GM21528 (cell line): ENCODE data around the gene KNDC1.
"Not testable (repeated sequence)": the region's sequence is repeated elsewhere in the genome, so short reads cannot be mapped to it uniquely, and the experiment has no call there.

Source experiments
- ATAC-seq: cut with Tn5 transposase; IDR thresholded peaks from one replicate; pipeline ENCODE4 v1.9.1; 2021; ENCODE audit warnings: mild to moderate bottlenecking, moderate library complexity; ENCODE audit not compliant: unreplicated experiment, low FRiP score

The KNDC1 gene

GRCh38 chr10:133215586-133215985 is 55.6 kb downstream of the KNDC1 start:
- no peak for ATAC-seq

- ATAC-seq, result no peak
Measured at GRCh38 chr10:133216776-133217175, 56.8 kb downstream of the KNDC1 start.

DNA sequence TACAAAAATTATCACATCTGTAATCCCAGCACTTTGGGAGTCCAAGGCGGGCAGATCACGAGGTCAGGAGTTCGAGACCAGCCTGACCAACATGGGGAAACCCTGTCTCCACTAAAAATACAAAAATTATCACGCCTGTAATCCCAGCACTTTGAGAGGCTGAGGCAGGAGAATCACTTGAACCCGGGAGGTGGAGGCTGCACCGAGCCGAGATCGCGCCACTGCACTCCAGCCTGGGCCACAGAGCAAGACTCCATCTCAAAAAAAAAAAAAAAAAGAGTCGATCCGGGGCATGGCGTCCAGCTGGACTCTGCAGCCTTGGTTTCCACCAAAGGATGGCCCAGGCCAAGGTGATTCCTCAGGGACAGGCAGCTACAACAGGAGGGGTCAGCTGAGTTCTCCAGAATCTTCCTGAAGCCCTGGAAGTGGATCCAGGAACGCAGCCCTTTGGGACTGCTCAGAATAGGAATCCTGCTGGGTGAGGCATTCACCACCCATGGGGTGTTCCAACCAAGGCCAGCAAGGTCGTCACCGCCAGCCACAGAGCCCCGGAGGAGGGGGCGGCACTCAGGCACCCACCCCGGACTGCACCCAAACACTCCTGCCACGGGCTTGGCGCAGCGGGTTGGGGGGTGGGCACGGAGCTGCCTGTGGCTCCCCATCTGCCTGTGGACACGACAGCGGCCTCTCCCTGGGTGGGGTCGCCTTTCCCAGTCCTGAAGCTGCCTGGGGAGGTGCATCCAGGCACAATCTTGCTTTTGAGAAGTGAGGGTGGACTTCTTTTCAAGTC is 58.0 kb downstream of the KNDC1 start:
- no peak for ATAC-seq

GRCh38 chr10:133218891-133219290 is 58.9 kb downstream of the KNDC1 start:
- ATAC-seq, result no peak

- no peak for ATAC-seq
Measured at GRCh38 chr10:133219782-133220181, 59.8 kb downstream of the KNDC1 start.

GRCh38 chr10:133221331-133221730 is 61.3 kb downstream of the KNDC1 start:
- ATAC-seq, result no peak

DNA sequence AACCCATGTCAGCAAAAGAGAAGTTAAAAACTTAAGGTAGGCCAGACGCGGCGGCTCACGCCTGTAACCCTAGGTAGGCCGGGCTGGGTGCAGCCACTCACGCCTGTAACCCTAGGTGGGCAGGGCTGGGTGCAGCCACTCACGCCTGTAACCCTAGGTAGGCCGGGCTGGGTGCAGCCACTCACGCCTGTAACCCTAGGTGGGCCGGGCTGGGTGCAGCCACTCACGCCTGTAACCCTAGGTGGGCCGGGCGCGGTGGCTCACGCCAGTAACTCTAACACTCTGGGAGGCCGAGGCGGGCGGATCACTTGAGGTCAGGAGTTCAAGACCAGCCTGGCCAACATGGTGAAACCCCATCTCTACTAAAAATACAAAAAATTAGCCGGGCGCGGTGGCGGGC is 61.7 kb downstream of the KNDC1 start:
- ATAC-seq, result not testable (repeated sequence)

- no peak for ATAC-seq
Measured at GRCh38 chr10:133224076-133224475, 64.1 kb downstream of the KNDC1 start.

DNA sequence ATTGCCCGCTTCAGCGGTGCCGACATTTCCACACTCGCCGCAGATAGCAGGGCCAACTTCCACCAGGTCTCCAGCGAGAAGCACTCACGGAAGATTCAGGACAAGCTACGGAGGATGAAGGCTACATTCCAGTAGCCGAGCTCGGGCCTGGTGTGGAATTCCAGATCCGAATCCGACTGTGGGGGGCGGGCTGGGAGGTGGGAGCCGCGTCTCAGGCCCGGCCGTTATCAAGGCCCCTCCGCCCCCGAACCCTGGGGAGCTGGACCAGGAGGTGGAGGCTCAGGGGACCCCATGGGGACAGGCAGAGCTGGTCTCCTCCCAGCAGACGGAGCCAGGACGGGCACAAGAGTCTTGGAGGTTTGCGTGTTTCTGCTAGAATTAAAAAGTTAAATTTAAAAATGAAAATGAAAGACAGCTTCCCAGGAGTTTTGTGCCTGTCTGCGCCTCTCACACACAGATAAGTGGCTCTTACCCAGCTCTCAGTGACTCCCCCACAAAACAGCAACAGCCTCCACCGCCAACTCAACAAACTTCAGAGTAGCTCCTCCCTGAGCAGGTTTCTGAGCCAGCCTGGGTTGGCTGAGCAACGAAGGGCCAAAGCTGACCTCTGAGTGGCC is 64.8 kb downstream of the KNDC1 start:
- no peak for ATAC-seq

DNA sequence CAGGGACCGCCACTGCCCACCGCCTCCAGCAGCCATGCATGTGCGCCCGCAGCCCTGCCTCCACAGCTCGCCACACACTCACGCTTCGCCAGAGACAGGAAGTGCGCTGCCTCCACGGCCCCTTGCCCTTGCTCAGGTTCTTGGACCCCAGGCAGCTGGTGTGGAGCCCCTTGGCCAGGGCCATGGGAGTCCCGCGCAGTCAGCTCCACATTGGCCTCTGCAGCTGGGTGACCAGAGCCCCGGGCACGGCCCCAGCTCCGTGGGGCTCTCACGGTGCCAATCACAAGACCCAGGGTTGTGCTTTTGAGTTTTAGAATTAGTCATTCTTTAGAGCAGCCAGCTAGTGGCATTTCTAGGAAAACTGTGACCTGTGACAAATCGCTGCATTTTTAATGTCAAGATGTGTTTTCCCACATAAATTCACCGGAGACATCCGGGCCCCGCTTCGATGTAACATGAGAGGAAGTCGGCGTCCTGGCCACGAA is 65.7 kb downstream of the KNDC1 start:
- ATAC-seq, result no peak

DNA sequence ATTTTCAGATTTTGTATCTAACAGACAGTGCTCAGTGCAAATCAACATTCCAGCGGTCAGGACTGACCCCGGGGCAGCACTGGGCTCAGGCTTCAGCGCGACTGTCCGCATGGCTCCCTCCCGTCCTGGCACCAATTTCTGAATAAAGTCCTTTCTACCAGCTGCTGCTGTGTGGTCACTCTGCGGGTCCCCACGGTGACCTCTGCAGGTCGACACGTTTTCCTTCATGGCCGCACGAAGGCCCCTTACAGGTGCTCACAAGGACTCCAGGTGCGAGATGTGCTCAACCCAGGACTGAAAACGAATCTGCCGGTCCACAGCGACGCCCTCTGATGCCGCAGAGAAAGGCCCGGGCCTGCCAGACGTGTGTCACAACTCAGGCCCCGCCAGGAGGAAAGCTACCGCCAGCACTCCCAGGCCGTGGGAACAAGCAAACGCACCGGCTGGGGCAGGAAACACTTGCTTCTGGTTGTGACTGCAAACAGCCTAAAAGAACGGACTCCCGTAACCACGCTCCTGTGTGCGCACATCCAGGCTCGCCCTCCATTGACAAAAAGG is 66.3 kb downstream of the KNDC1 start:
- no peak for ATAC-seq

DNA sequence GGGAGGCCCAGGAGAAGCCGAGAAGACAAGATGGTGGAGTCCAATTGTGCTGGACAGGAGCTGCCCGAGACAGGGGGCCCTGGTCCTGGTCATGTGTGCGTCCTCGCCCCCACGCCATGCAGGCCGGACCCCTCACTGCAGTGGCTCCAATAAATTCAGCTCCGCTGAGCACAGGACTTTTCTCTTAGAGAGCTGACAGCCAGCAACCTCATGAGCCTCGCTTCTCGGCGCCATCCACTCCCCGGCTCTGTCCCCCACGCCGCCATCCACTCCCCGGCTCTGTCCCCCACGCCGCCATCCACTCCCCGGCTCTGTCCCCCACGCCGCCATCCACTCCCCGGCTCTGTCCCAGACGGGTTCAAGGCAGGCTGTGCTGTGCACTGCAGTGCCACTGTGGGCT is 67.2 kb downstream of the KNDC1 start:
- no peak for ATAC-seq

DNA sequence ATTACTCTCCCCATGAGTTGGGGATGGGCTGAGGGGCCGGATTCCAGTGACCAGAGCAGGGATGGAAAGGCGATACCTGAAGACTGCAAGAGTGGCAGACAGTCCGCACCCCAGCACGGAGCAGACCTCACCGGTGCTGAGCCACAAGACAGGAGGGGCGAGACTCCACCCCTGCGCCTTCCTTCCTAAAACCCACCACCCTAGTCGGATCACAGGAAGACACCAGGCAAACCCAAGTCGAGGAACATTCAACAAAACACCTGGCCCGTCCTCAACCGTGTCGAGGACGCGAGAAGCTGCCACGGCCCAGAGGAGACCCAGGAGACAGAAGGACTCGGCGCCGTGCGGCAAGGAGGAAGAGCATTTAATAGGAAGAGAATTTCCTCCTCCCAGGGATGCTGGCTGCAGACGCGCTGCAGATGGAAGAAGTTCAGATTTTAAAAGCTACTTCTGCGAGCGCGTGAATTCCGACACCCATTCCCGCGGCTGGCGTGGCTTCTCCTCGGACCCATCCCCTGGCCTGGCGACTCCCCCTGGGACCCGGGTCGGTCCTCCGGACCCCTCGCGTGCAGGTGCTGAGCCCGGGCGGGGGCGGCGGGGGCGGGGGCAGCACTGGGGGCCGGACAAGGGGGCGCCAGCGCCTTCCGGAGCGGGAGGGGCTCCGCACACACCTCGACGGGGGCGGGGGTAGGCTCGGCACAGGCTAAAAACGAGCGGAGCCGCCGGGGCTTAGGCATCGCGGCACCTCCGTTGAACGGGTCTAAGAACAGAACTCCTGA is 69.4 kb downstream of the KNDC1 start:
- ATAC-seq, result no peak

DNA sequence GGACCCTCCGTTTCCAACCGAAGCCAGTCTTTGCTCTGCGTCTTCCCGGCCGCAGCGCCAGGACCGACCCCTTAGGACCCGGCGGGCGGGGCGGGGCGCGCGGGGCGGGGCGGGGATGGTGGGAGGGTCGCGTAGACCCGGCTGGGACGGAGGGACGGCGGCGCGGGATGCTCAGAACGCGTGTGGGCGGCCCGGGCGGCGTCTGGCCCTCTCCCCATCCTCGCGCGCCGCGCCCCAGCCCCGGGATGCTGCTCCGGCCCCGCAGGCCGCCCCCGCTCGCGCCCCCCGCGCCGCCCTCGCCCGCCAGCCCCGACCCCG is 70.0 kb downstream of the KNDC1 start, which contains the start of gene UTF1:
TSS of gene UTF1 (plus strand) at position 174 of the 318 bp plus-strand sequence. CDS start at position 246, 72 bp downstream.
- no peak for ATAC-seq

DNA sequence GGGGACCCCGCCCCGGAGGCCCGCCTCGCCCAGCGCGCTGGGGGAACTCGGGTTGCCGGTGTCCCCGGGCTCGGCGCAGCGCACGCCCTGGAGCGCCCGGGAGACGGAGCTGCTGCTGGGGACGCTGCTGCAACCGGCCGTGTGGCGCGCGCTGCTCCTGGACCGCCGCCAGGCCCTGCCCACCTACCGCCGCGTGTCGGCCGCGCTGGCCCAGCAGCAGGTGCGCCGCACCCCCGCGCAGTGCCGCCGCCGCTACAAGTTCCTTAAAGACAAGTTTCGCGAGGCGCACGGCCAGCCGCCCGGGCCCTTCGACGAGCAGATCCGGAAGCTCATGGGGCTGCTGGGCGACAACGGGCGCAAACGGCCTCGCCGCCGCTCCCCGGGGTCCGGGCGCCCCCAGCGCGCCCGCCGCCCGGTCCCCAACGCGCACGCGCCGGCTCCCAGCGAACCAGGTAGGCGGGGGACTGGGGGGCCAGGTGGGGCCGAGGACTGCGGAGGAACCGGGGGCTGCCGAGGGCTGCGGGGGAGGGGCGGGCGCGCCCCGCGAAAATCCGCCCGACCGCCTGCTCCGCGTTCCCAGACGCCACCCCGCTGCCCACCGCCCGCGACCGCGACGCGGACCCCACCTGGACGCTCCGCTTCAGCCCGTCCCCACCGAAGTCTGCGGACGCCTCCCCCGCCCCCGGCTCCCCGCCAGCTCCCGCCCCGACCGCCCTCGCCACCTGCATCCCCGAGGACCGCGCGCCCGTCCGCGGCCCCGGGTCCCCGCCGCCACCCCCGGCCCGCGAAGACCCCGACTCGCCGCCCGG is 70.6 kb downstream of the KNDC1 start:
- ATAC-seq, result no peak

GRCh38 chr10:133231244-133231945 is 71.4 kb downstream of the KNDC1 start:
- ATAC-seq, result no peak

DNA sequence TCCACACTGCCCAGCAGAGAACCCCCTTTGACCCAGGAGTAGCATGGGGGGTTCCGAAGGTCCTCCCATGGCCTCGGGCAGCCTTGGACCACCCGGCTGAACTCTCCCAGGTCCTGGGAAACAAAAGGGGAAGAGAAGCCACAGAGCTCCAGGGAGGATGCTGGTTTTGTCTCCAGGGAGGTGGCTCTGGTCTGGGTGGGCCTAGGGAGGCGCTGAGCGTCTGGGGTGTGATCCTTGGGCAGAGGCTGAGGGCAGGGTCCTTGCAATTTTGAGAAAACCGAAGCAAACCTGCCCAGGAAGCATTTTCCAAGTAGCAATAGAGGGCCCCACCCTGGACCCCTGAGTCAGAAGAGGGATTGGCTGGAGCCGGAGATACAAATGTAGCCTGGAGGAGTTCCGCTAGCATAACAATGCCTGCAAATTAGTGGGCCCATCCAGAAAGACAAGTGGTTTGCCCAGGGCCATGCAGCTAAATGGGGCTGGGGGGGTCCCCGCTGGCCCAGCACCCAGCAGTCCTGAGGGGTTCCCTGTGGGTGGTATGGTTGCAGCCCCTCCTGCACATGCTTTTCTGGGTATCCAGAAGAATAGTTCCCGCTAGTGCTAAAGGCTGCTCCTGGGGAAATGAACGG is 72.0 kb downstream of the KNDC1 start:
- no peak for ATAC-seq

DNA sequence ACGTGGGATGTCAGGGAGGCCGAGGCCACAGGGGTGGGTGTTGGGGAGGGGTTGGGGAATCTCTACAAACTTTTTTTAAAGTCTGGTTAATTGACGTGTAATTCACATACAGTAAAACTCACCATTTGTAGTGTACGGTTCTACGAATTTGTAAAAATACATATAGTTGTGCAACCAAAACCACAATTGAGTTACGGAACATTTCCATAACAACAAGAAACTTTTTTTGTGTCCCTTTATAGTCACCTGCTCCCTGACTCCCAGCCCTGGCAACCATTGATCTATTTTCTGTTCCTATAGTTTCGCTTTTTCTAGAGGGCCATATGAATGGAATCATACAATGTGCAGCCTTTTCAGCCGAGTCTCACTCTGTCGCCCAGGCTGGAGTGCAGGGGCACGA is 74.8 kb downstream of the KNDC1 start:
- ATAC-seq, result not testable (repeated sequence)

GRCh38 chr10:133235265-133235855 is 75.3 kb downstream of the KNDC1 start:
- no peak for ATAC-seq
